CD4-positive, CD25-positive, alpha-beta regulatory T cell (primary cell): Measurements from ENCODE around the gene WWOX. TPM values are rescaled to one million over a fixed set of nuclear protein-coding genes. Genes with fewer than 3 reads are reported as not detected.

Experiments
- ATAC-seq, 2 donors: fragments of 150-1000 bp; cut with Tn5 transposase; one replicate each; pipeline ENCODE4 v1.10.0; 2021; ENCODE audit warnings: low read depth in 2 of 2, moderate number of reproducible peaks in 2 of 2, moderate library complexity in 1 of 2
- DNase-seq, 3 donors: peaks; one replicate each; pipeline versions ENCODE4 v3.0.0 to v3.0.0-alpha.2; 2012 to 2022; ENCODE audit warnings: mixed read lengths in 1 of 3
- H3K27ac ChIP-seq: one replicate; pipeline ENCODE4 v1.7.0; 2013; ENCODE audit warnings: mild to moderate bottlenecking, low read length; ENCODE audit not compliant: insufficient read depth, poor library complexity, severe bottlenecking
- H3K27me3 ChIP-seq: one replicate; pipeline ENCODE4 v1.7.0; 2013; ENCODE audit warnings: low read length; ENCODE audit not compliant: control insufficient read depth, insufficient read depth
- H3K36me3 ChIP-seq: one replicate; pipeline ENCODE4 v1.7.0; 2013; ENCODE audit warnings: mild to moderate bottlenecking, low read length, moderate library complexity; ENCODE audit not compliant: control insufficient read depth, insufficient read depth
- H3K4me1 ChIP-seq: 2 replicates; pipeline ENCODE4 v1.7.0; 2013; ENCODE audit warnings: mild to moderate bottlenecking, low read length; ENCODE audit not compliant: insufficient read depth, control insufficient read depth, poor library complexity, severe bottlenecking
- H3K4me3 ChIP-seq: one replicate; pipeline ENCODE4 v1.7.0; 2013; ENCODE audit warnings: low read depth, mild to moderate bottlenecking, low read length, moderate library complexity
- H3K9me3 ChIP-seq, 2 experiments: 1 replicate in 1 of 2; 2 replicates in 1 of 2; pipeline ENCODE4 v1.7.0; 2013; ENCODE audit warnings: low read length in 2 of 2, mild to moderate bottlenecking in 1 of 2, moderate library complexity in 1 of 2; ENCODE audit not compliant: control insufficient read depth in 2 of 2
- H3K27ac Mint-ChIP-seq, 3 donors: one replicate each; pipeline ENCODE4 v1.8.0; 2020 to 2022; ENCODE audit warnings: mild to moderate bottlenecking in 3 of 3, mixed read lengths in 3 of 3, moderate library complexity in 2 of 3
- H3K27me3 Mint-ChIP-seq: one replicate; pipeline ENCODE4 v1.8.0; 2022; ENCODE audit warnings: mild to moderate bottlenecking, mixed read lengths
- H3K36me3 Mint-ChIP-seq: one replicate; pipeline ENCODE4 v1.8.0; 2020; ENCODE audit warnings: mixed read lengths
- H3K4me1 Mint-ChIP-seq, 4 donors: one replicate each; pipeline ENCODE4 v1.8.0; 2020 to 2022; ENCODE audit warnings: mixed read lengths in 4 of 4, mild to moderate bottlenecking in 1 of 4
- H3K4me3 Mint-ChIP-seq, 4 donors: one replicate each; pipeline ENCODE4 v1.8.0; 2020 to 2022; ENCODE audit warnings: mild to moderate bottlenecking in 4 of 4, mixed read lengths in 4 of 4, moderate library complexity in 3 of 4
- H3K9me3 Mint-ChIP-seq, 7 donors: one replicate each; pipeline ENCODE4 v1.8.0; 2020 to 2022; ENCODE audit warnings: mixed read lengths in 7 of 7, mild to moderate bottlenecking in 3 of 7, moderate library complexity in 2 of 7
- polyA plus RNA-seq, 4 donors: library from polyadenylated mRNA; unstranded; fragments of 300-500 nt; fragmentation: Illumina TruSeq; gene quantifications; one replicate each; pipeline ENCODE4 v1.2.3, GENCODE V29; 2021
- total RNA-seq: library from RNA; stranded (reverse); gene quantifications from one replicate; pipeline ENCODE4 v1.2.3, GENCODE V29; 2022

WWOX gene
- total and polyA plus RNA-seq, 5 donors from 2014 or later = 10.3 to 18.6 (median 12.8) TPM

- Mint-ChIP-seq H3K36me3 (peaks cover 29% of the 10 kb centered on the region), H3K4me1 (peaks cover 3 to 8% (median 4%) of the 10 kb centered on the region in 4 donors), H3K27me3 (no peaks in the 10 kb centered on the region), H3K4me3 (no peak overlapping the region), H3K9me3 (peaks cover 0 to 2% (median 0%) of the 10 kb centered on the region in 7 donors), H3K27ac (no peak overlapping the region)
- H3K27ac ChIP-seq = no peak overlapping the region
- H3K4me1 ChIP-seq = peaks cover 3% of the 10 kb centered on the region
- no peaks in the 10 kb centered on the region for H3K27me3 ChIP-seq
- H3K36me3 ChIP-seq = no peaks in the 10 kb centered on the region
- H3K4me3 ChIP-seq = no peak overlapping the region
- H3K9me3 ChIP-seq = no peaks in the 10 kb centered on the region
- ATAC-seq = no peak
- no peak for DNase-seq
These were observed 333.7 kb downstream of the WWOX start for GRCh38 chr16:78433116-78433515.

GRCh38 chr16:78434401-78434800 is 334.9 kb downstream of the WWOX start:
- no peak overlapping the region for H3K27ac ChIP-seq
- Mint-ChIP-seq H3K4me1 (peaks cover 0 to 5% (median 3%) of the 10 kb centered on the region in 4 donors), H3K4me3 (no peak overlapping the region), H3K27me3 (no peaks in the 10 kb centered on the region), H3K27ac (no peak overlapping the region), H3K36me3 (peaks cover 24% of the 10 kb centered on the region), H3K9me3 (peaks cover 0 to 2% (median 0%) of the 10 kb centered on the region in 7 donors)
- H3K27me3 ChIP-seq = no peaks in the 10 kb centered on the region
- H3K4me3 ChIP-seq = no peak overlapping the region
- ATAC-seq (no peak), DNase-seq (no peak)
- H3K9me3 ChIP-seq = no peaks in the 10 kb centered on the region
- H3K4me1 ChIP-seq = no peaks in the 10 kb centered on the region
- no peaks in the 10 kb centered on the region for H3K36me3 ChIP-seq

- ATAC-seq (no peak), DNase-seq (no peak)
- Mint-ChIP-seq H3K4me1 (peaks cover 0 to 5% (median 3%) of the 10 kb centered on the region in 4 donors), H3K36me3 (peaks cover 17% of the 10 kb centered on the region), H3K4me3 (no peak overlapping the region), H3K9me3 (peaks cover 0 to 1% (median 0%) of the 10 kb centered on the region in 7 donors), H3K27me3 (no peaks in the 10 kb centered on the region), H3K27ac (no peak overlapping the region)
- Histone ChIP-seq H3K4me3 (no peak overlapping the region), H3K27me3 (no peaks in the 10 kb centered on the region), H3K27ac (no peak overlapping the region), H3K36me3 (no peaks in the 10 kb centered on the region), H3K4me1 (no peaks in the 10 kb centered on the region), H3K9me3 (no peaks in the 10 kb centered on the region)
These were observed 335.8 kb downstream of the WWOX start for GRCh38 chr16:78435260-78435659.

- Mint-ChIP-seq H3K27me3 (no peaks in the 10 kb centered on the region), H3K27ac (no peak overlapping the region), H3K4me1 (peaks cover 0 to 5% (median 3%) of the 10 kb centered on the region in 4 donors), H3K9me3 (peaks cover 0 to 1% (median 0%) of the 10 kb centered on the region in 7 donors), H3K4me3 (no peak overlapping the region), H3K36me3 (peaks cover 16% of the 10 kb centered on the region)
- no peak overlapping the region for H3K27ac ChIP-seq
- H3K27me3 ChIP-seq = no peaks in the 10 kb centered on the region
- DNase-seq (no peak), ATAC-seq (no peak)
- no peak overlapping the region for H3K4me3 ChIP-seq
- no peaks in the 10 kb centered on the region for H3K9me3 ChIP-seq
- no peaks in the 10 kb centered on the region for H3K4me1 ChIP-seq
- no peaks in the 10 kb centered on the region for H3K36me3 ChIP-seq
These were observed 336.6 kb downstream of the WWOX start for GRCh38 chr16:78436023-78436422.

GRCh38 chr16:78436846-78437245 is 337.4 kb downstream of the WWOX start:
- H3K27me3 Mint-ChIP-seq = no peaks in the 10 kb centered on the region
- H3K4me3 Mint-ChIP-seq = no peak overlapping the region
- Histone ChIP-seq H3K4me1 (no peaks in the 10 kb centered on the region), H3K36me3 (no peaks in the 10 kb centered on the region), H3K9me3 (no peaks in the 10 kb centered on the region), H3K27ac (no peak overlapping the region), H3K4me3 (no peak overlapping the region), H3K27me3 (no peaks in the 10 kb centered on the region)
- no peak for DNase-seq
- peaks cover 0 to 5% (median 3%) of the 10 kb centered on the region in 4 donors for H3K4me1 Mint-ChIP-seq
- H3K36me3 Mint-ChIP-seq = peaks cover 19% of the 10 kb centered on the region
- H3K27ac Mint-ChIP-seq = no peak overlapping the region
- peaks cover 0 to 2% (median 0%) of the 10 kb centered on the region in 7 donors for H3K9me3 Mint-ChIP-seq
- no peak for ATAC-seq

GRCh38 chr16:78437352-78437968 is 338.0 kb downstream of the WWOX start:
- Histone ChIP-seq H3K27me3 (no peaks in the 10 kb centered on the region), H3K4me1 (no peaks in the 10 kb centered on the region), H3K4me3 (no peak overlapping the region), H3K36me3 (no peaks in the 10 kb centered on the region), H3K27ac (no peak overlapping the region), H3K9me3 (no peaks in the 10 kb centered on the region)
- H3K27me3 Mint-ChIP-seq = no peaks in the 10 kb centered on the region
- peaks cover 0 to 2% (median 0%) of the 10 kb centered on the region in 7 donors for H3K9me3 Mint-ChIP-seq
- no peak overlapping the region for H3K4me3 Mint-ChIP-seq
- peaks cover 19% of the 10 kb centered on the region for H3K36me3 Mint-ChIP-seq
- DNase-seq = peak in 2 of 3 donors; percentile 14 to 39
- no peak for ATAC-seq
- H3K27ac Mint-ChIP-seq = no peak overlapping the region
- H3K4me1 Mint-ChIP-seq = peaks cover 0 to 5% (median 3%) of the 10 kb centered on the region in 4 donors

GRCh38 chr16:78438219-78438618 is 338.8 kb downstream of the WWOX start:
- Mint-ChIP-seq H3K27me3 (no peaks in the 10 kb centered on the region), H3K4me3 (no peak overlapping the region), H3K27ac (no peak overlapping the region), H3K9me3 (peaks cover 0 to 2% (median 0%) of the 10 kb centered on the region in 7 donors), H3K4me1 (peaks cover 0 to 5% (median 3%) of the 10 kb centered on the region in 4 donors), H3K36me3 (peaks cover 12% of the 10 kb centered on the region)
- ATAC-seq (no peak), DNase-seq (no peak)
- no peaks in the 10 kb centered on the region for H3K27me3 ChIP-seq
- H3K4me1 ChIP-seq = no peaks in the 10 kb centered on the region
- no peak overlapping the region for H3K4me3 ChIP-seq
- H3K36me3 ChIP-seq = no peaks in the 10 kb centered on the region
- no peaks in the 10 kb centered on the region for H3K9me3 ChIP-seq
- H3K27ac ChIP-seq = no peak overlapping the region

- DNase-seq (no peak), ATAC-seq (no peak)
- Mint-ChIP-seq H3K9me3 (peaks cover 0 to 2% (median 0%) of the 10 kb centered on the region in 7 donors), H3K36me3 (peaks cover 8% of the 10 kb centered on the region), H3K27me3 (no peaks in the 10 kb centered on the region), H3K4me3 (no peak overlapping the region), H3K27ac (no peak overlapping the region), H3K4me1 (peaks cover under 1 to 5% (median 3%) of the 10 kb centered on the region in 4 donors)
- no peaks in the 10 kb centered on the region for H3K9me3 ChIP-seq
- no peak overlapping the region for H3K4me3 ChIP-seq
- H3K27me3 ChIP-seq = no peaks in the 10 kb centered on the region
- H3K4me1 ChIP-seq = no peaks in the 10 kb centered on the region
- no peaks in the 10 kb centered on the region for H3K36me3 ChIP-seq
- H3K27ac ChIP-seq = no peak overlapping the region
These were observed 339.2 kb downstream of the WWOX start for GRCh38 chr16:78438632-78439031.
